ENCODE measurements around the gene KPNA2. TPM values are rescaled to one million over a fixed set of nuclear protein-coding genes. Genes with fewer than 3 reads are reported as not detected.
"Not testable (repeated sequence)": the region's sequence is repeated elsewhere in the genome, so short reads cannot be mapped to it uniquely, and the experiment has no call there.

KPNA2 gene
- total RNA-seq, 1 donor from 2014 or later, result 210 TPM

DNA sequence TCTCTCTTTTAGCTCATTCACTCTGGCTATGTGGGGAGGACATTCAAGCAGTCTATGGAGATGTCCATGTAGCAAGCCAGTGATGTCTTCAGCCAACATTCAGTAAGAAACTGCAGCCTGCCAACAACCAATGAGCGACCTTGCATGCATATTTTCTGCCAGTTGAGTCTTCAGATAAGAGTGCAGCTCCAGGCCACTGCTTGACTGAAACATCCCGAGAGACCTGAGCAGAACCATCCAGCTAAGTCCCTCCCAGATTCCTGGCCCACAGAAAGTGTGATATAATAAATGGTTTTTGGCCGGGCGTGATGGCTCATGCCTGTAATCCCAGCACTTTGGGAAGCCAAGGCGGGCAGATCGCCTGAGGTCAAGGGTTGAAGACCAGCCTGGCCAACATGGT is 28.7 kb upstream of the KPNA2 start:
- Mint-ChIP-seq H3K4me3 (no peak overlapping the region), H3K4me1 (peaks cover 5% of the 10 kb centered on the region), H3K9me3 (no peaks in the 10 kb centered on the region), H3K27ac (no peak overlapping the region), H3K27me3 (peaks cover 1% of the 10 kb centered on the region), H3K36me3 (ENCODE audit: low read depth) (no peaks in the 10 kb centered on the region)
- no peak for DNase-seq
- intact Hi-C loops (cut with micrococcal nuclease), result no loop called here

DNA sequence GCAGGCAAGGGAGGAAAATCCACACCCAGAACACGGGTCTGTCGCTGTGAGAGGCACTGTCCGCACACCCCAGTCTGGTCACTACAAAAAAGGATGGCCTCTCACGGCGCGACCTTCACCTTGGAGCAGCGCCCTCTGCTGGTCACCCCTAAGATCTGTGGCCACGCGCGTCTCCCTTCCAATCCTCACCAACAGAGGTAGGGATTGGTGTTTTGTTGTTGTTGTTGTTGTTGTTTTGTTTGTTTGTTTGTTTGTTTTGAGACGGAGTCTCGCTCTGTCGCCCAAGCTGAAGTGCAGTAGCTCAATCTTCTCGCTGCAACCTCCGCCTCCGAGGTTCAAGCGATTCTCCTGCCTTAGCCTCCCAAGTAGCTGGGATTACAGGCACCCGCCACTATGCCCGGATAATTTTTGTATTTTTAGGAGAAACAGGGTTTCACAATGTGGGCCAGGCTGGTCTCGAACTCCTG is 24.3 kb upstream of the KPNA2 start:
- H3K4me3 Mint-ChIP-seq, result peak overlapping the region; percentile 74
- H3K27me3 Mint-ChIP-seq, result peaks cover 13% of the 10 kb centered on the region
- DNase-seq, result peak; percentile 90
- H3K4me1 Mint-ChIP-seq, result peaks cover 5% of the 10 kb centered on the region
- intact Hi-C loops (cut with micrococcal nuclease), result loop anchor here (1.0 to 2.0 kb wide), 2 partner anchors 16 to 48 kb away; no protein-coding TSS in a partner anchor
- H3K36me3 Mint-ChIP-seq (ENCODE audit: low read depth), result no peaks in the 10 kb centered on the region
- H3K9me3 Mint-ChIP-seq, result no peaks in the 10 kb centered on the region
- H3K27ac Mint-ChIP-seq, result no peak overlapping the region

DNA sequence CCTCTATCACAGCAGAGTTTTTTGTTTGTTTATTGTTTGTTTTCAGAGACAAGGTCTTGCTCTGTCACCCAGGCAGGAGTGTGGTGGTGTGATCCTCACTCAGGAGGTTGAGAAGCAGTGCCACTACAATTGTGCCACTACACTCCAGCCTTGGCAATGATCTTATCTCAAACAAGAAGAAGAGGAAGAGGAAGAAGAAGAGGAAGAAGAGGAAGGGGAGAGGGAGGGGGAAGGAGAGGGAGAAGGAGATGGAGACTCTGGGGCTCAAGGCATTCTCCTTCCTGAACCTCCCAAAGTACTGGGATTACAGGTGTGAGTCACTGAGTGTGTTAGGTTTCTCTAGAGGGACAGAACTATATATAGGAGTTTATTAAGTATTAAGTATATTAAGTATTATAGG is 22.1 kb upstream of the KPNA2 start:
- H3K4me3 Mint-ChIP-seq, result no peak overlapping the region
- no peaks in the 10 kb centered on the region for H3K36me3 Mint-ChIP-seq (ENCODE audit: low read depth)
- no peak overlapping the region for H3K27ac Mint-ChIP-seq
- no peak for DNase-seq
- peaks cover 11% of the 10 kb centered on the region for H3K27me3 Mint-ChIP-seq
- H3K4me1 Mint-ChIP-seq, result peaks cover 5% of the 10 kb centered on the region
- intact Hi-C loops (cut with micrococcal nuclease), result no loop called here
- no peaks in the 10 kb centered on the region for H3K9me3 Mint-ChIP-seq

DNA sequence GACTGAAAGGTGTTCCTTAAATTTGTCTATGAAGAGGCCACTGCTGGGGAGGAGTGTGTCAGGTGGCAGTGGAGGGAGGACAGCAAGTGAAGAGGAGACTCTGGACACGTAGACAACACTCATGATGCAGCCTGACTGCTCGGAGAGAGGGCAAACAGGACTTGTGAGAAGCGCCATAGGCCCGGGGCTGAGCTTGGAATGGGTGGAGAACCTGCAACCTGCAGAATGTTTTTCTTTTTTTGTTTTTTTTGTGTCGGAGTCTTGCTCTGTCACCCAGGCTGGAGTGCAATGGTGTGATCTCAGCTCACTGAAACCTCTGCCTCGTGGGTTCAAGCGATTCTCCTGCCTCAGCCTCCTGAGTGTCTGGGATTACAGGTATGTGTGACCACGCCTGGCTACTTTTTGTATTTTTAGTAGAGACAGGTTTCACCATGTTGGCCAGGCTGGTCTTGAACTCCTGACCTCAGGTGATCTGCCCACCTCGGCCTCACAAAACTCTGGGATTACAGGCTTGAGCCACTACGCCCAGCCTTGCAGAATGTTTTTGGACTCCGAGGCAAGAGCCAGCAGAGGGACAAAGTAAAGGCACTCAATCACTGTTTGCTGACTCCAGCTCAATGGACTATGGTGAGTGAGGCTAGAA is 20.3 kb upstream of the KPNA2 start:
- Mint-ChIP-seq H3K36me3 (ENCODE audit: low read depth) (peaks cover 3% of the 10 kb centered on the region), H3K9me3 (peaks cover 3% of the 10 kb centered on the region), H3K27me3 (peaks cover 15% of the 10 kb centered on the region), H3K27ac (no peak overlapping the region), H3K4me3 (no peak overlapping the region), H3K4me1 (peaks cover 14% of the 10 kb centered on the region)
- no peak for DNase-seq
- intact Hi-C loops (cut with micrococcal nuclease), result no loop called here

DNA sequence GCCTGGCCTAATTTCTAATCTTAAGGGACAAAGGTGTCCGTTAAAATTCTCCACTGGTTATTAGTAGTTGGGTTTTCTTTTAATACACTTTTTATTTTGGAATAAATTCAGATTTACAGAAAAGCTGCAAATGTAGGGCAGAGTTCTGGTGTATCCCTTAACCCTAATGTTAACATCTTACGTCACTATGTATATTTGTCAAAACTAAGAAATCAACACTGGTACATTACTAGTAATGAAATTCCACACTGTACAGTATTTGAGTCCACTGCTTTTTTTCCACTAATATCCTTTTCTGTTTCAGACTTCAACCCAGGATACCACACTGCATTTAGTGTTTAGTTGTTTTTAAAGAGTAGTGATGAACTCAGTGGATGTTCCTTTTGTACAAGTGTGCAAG is 18.7 kb upstream of the KPNA2 start:
- H3K4me1 Mint-ChIP-seq, result peaks cover 14% of the 10 kb centered on the region
- H3K27me3 Mint-ChIP-seq, result peaks cover 15% of the 10 kb centered on the region
- H3K36me3 Mint-ChIP-seq (ENCODE audit: low read depth), result peaks cover 3% of the 10 kb centered on the region
- DNase-seq, result no peak
- intact Hi-C loops (cut with micrococcal nuclease), result no loop called here
- H3K4me3 Mint-ChIP-seq, result no peak overlapping the region
- H3K9me3 Mint-ChIP-seq, result peaks cover 3% of the 10 kb centered on the region
- no peak overlapping the region for H3K27ac Mint-ChIP-seq

DNA sequence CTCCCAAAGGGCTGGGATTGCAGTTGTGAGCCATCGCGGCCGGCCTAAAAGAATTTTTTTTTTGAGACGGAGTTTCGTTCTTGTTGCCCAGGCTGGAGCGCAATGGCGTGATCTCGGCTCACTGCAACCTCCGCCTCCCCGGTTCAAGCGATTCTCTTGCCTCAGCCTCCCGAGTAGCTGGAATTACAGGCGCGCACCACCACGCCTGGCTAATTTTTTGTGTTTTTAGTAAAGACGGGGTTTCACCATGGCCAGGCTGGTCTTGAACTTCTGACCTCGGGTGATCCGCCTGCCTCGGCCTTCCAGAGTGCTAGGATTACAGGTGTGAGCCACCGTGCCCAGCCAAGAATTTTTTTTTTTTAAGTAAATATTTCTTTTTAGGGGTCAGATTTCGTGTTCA is 17.0 kb upstream of the KPNA2 start:
- DNase-seq; H3K4me3 Mint-ChIP-seq; H3K36me3 Mint-ChIP-seq (ENCODE audit: low read depth); H3K9me3 Mint-ChIP-seq; intact Hi-C loops (cut with micrococcal nuclease); H3K27ac Mint-ChIP-seq: not testable (repeated sequence)
- Mint-ChIP-seq H3K4me1 (peaks cover 14% of the 10 kb centered on the region), H3K27me3 (peaks cover 12% of the 10 kb centered on the region)

DNA sequence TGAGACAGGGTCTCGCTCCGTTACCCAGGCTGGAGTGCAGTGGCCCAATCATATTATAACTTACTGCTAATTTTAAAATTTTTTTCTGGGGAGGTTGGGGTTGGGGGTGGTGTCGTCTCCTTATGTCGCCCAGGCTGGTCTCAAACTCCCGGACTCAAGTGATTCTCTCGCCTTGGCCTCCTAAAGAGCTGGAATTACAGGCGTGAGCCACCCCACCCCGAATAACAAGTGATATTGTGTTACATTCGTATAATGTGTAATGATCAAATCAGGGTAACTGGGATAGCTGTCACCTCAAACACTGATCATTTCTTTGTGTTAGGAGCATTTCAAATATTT is 16.2 kb upstream of the KPNA2 start:
- no peak overlapping the region for H3K27ac Mint-ChIP-seq
- intact Hi-C loops (cut with micrococcal nuclease), result no loop called here

DNA sequence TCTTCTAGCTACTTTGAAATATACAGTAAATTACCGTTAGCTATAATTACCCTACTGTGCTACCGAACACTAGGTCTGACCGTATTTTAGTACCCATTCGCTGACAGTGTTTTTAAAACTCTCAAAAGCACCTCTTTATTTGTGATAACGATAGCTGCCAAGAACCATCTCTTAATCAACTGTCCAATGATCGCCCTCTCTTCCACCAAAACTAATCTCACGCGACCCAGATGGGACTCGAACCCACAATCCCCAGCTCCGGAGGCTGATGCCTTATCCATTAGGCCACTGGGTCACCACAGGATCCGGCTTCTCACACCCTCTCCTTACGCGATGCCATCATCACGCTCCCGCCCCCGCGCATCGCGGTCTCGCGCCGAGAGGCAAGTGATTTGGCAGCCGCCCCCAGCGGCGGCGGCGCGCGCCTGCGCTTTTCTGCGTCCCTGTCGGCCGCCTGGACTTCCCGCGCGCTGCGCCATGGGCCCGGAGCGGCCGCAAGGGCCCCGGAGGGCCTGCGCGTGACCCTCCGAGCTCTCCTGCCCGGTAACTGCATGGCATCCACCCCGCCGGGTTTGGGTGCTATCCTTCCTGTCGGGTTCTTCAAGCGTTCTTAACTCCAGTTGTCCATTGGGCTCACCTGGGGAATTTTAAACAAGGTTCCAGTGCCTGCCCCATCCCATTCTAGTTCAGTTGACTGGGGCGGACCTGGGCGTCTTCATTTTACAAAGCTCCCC is 15.7 kb upstream of the KPNA2 start:
- intact Hi-C loops (cut with micrococcal nuclease), result loop anchor here (1.0 to 5.0 kb wide), 4 partner anchors 15 to 272 kb away; partner anchors contain the start of genes ARSG, BPTF, KPNA2 and SLC16A6
- peak; percentile 99 for DNase-seq
- H3K27ac Mint-ChIP-seq, result peak overlapping the region; percentile 90
- H3K4me3 Mint-ChIP-seq, result peak overlapping the region; percentile 82
- H3K36me3 Mint-ChIP-seq (ENCODE audit: low read depth), result peaks cover 3% of the 10 kb centered on the region
- peaks cover 9% of the 10 kb centered on the region for H3K27me3 Mint-ChIP-seq
- H3K9me3 Mint-ChIP-seq, result peaks cover 3% of the 10 kb centered on the region
- peaks cover 14% of the 10 kb centered on the region for H3K4me1 Mint-ChIP-seq

More for the DNA sequence above, 16.2 kb upstream of the KPNA2 start:
- peaks cover 3% of the 10 kb centered on the region for H3K36me3 Mint-ChIP-seq (ENCODE audit: low read depth)
- DNase-seq, result peak; percentile 66
- H3K9me3 Mint-ChIP-seq, result peaks cover 3% of the 10 kb centered on the region
- H3K4me1 Mint-ChIP-seq, result peaks cover 14% of the 10 kb centered on the region
- H3K27me3 Mint-ChIP-seq, result peaks cover 12% of the 10 kb centered on the region
- H3K4me3 Mint-ChIP-seq, result peak overlapping the region; percentile 82

DNA sequence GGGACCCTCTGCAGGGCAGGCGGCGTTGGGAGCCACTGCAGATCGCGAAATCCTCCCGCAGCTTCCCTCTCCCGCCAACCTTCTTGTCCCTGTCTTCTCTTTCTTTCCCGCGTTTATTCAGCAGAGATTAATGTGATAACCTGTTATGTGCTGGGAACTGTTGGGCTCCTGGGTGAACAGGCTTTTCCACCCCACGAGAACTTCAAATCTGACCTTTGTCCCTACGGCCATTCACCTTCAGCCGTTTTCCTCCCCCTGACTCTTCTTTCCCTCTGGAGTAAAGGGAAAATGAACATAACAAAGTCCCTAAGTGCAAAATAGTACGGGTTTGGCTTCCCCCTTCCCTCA is 15.2 kb upstream of the KPNA2 start:
- intact Hi-C loops (cut with micrococcal nuclease), result loop anchor here (1.0 to 5.0 kb wide), 4 partner anchors 15 to 272 kb away; partner anchors contain the start of genes ARSG, BPTF, KPNA2 and SLC16A6
- Mint-ChIP-seq H3K4me3 (peak overlapping the region; percentile 82), H3K27me3 (peaks cover 7% of the 10 kb centered on the region), H3K27ac (peak overlapping the region; percentile 90), H3K4me1 (peaks cover 14% of the 10 kb centered on the region), H3K36me3 (ENCODE audit: low read depth) (peaks cover 3% of the 10 kb centered on the region), H3K9me3 (peaks cover 3% of the 10 kb centered on the region)
- no peak for DNase-seq

DNA sequence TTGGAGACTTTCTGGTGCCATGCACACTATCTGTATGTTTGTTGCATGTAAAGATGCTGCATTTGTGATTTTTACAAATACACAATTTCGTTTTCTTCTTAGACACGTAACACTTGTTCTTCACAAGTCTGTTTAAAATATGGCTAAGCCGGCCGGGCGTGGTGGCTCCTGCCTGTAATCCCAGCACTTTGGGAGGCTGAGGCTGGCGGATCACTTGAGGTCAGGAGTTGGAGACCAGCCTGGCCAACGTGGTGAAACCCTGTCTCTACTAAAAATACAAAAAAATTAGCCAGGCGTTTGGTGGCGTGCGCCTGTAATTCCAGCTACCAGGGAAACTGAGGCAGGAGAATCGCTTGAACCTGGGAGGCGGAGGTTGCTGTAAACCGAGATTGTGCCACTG is 14.7 kb upstream of the KPNA2 start:
- H3K27ac Mint-ChIP-seq, result peak overlapping the region; percentile 90

DNA sequence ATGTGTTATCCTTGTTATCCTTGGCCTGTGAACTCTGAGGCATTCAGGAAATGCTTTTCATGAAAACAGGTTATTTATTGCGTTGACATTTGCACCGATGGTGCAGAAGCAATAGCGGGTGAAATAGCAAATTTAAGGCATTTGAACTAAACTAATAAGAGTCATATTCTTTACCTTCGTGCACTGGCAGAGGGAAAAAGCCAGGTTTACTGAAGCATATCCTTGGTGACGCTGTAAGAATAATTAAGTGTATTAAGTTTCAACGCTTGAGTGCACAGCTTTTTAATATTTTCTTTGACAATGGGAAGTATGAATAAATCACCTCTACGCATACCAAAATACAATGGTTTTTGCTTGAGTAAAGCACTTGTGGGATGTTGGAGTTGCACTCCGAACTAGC is 13.6 kb upstream of the KPNA2 start:
- no peak for DNase-seq
- peaks cover 3% of the 10 kb centered on the region for H3K36me3 Mint-ChIP-seq (ENCODE audit: low read depth)
- H3K9me3 Mint-ChIP-seq, result peaks cover 3% of the 10 kb centered on the region
- peaks cover 14% of the 10 kb centered on the region for H3K4me1 Mint-ChIP-seq
- no peak overlapping the region for H3K27ac Mint-ChIP-seq
- intact Hi-C loops (cut with micrococcal nuclease), result loop anchor here (5.0 kb wide), 2 partner anchors 195 to 270 kb away; partner anchors contain the start of genes ARSG, BPTF and SLC16A6
- H3K4me3 Mint-ChIP-seq, result no peak overlapping the region
- peaks cover 5% of the 10 kb centered on the region for H3K27me3 Mint-ChIP-seq

More for the DNA sequence above, 14.7 kb upstream of the KPNA2 start:
- DNase-seq; H3K27me3 Mint-ChIP-seq; H3K36me3 Mint-ChIP-seq (ENCODE audit: low read depth); H3K9me3 Mint-ChIP-seq: not testable (repeated sequence)
- H3K4me3 Mint-ChIP-seq, result peak overlapping the region; percentile 82
- H3K4me1 Mint-ChIP-seq, result peaks cover 14% of the 10 kb centered on the region
- intact Hi-C loops (cut with micrococcal nuclease), result loop anchor here (1.0 to 5.0 kb wide), 4 partner anchors 15 to 272 kb away; partner anchors contain the start of genes ARSG, BPTF, KPNA2 and SLC16A6

DNA sequence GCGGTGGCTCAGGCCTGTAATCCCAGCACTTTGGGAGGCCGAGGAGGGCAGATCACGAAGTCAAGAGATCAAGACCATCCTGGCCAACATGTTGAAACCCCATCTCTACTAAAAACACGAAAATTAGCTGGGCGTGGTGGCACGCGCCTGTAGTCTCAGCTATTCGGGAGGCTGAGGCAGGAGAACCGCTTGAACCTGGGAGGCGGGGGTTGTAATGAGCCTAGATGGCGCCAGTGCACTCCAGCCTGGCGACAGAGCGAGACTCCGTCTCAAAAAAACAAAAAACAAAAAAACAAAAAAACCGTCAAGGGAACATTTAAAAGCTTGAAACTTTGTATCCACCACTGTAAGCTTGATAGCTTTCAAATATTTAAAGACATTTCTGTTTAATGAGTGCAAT is 13.0 kb upstream of the KPNA2 start:
- not testable (repeated sequence) for H3K9me3 Mint-ChIP-seq; H3K27ac Mint-ChIP-seq; H3K36me3 Mint-ChIP-seq (ENCODE audit: low read depth); DNase-seq; H3K27me3 Mint-ChIP-seq; H3K4me3 Mint-ChIP-seq
- peaks cover 14% of the 10 kb centered on the region for H3K4me1 Mint-ChIP-seq
- intact Hi-C loops (cut with micrococcal nuclease), result loop anchor here (5.0 kb wide), 2 partner anchors 195 to 270 kb away; partner anchors contain the start of genes ARSG, BPTF and SLC16A6

DNA sequence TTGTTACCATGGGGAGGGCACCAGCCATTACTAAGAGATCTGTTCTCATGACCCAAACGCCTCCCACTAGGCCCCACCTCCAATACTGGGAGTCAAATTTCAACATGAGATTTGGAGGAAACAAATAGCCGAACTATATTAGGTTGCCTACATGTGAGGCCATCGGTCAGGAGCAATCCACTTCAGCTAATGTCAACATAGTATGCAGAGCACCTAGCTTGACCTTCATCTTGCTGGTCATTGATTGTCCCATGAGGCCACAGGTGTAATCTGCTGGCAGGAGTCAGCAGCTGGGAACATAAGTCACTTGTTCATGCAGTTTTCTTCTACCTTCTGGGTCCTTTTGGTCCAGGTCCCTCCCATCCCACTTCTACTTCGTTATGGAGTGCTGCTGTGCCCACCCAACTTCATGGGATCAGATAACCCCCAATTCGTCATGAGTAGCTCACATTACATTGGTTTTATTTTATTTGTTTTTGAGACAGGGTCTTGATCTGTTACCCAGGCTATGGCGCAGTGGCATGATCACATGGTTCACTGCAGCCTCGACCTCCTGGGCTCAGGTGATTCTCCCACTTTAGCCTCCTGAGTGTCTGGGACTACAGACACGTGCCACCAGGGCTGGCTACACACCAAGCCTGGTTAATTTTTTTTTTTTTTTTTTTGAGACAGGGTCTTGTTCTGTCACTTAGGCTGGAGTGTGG is 5.9 kb upstream of the KPNA2 start:
- H3K36me3 Mint-ChIP-seq (ENCODE audit: low read depth), result no peaks in the 10 kb centered on the region
- no peak overlapping the region for H3K4me3 Mint-ChIP-seq
- no peaks in the 10 kb centered on the region for H3K9me3 Mint-ChIP-seq
- no peaks in the 10 kb centered on the region for H3K4me1 Mint-ChIP-seq
- no peak overlapping the region for H3K27ac Mint-ChIP-seq
- intact Hi-C loops (cut with micrococcal nuclease), result no loop called here
- H3K27me3 Mint-ChIP-seq, result no peaks in the 10 kb centered on the region
- DNase-seq, result no peak
